Activated B cell treated with CpG ODN at 0.5 μM for 24 hours (primary cell): ENCODE measurements around the gene NECAB3. TPM values are rescaled to one million over a fixed set of nuclear protein-coding genes. Genes with fewer than 3 reads are reported as not detected.

Experiments used
- ATAC-seq: fragments of 200-7000 bp; cut with Tn5 transposase; one replicate; pipeline ENCODE4 v1.10.0; 2021; ENCODE audit warnings: low read depth, mild to moderate bottlenecking, moderate library complexity
- CTCF ChIA-PET: fragments of 350-600 bp; sonication (Branson Sonifier 250); formaldehyde crosslinking; loops from one replicate; lab custom pipeline; 2021; ENCODE audit warnings: antibody characterized with exemption; lab: Charles Lee
- POLR2A ChIA-PET: fragments of 350-600 bp; sonication (Branson Sonifier 250); formaldehyde crosslinking; loops from one replicate; lab custom pipeline; 2021; ENCODE audit warnings: antibody characterized with exemption; lab: Charles Lee
- DNase-seq: peaks from one replicate; pipeline ENCODE4 v3.0.0; 2022
- H3K27ac Mint-ChIP-seq: one replicate; pipeline ENCODE4 v1.8.0; 2020; ENCODE audit warnings: mixed read lengths
- H3K27me3 Mint-ChIP-seq: one replicate; pipeline ENCODE4 v1.8.0; 2021; ENCODE audit warnings: mixed read lengths
- H3K36me3 Mint-ChIP-seq: one replicate; pipeline ENCODE4 v1.8.0; 2021; ENCODE audit warnings: low read depth, mixed read lengths
- H3K4me1 Mint-ChIP-seq: one replicate; pipeline ENCODE4 v1.8.0; 2021; ENCODE audit warnings: mixed read lengths
- H3K4me3 Mint-ChIP-seq: one replicate; pipeline ENCODE4 v1.8.0; 2020; ENCODE audit warnings: mild to moderate bottlenecking, mixed read lengths
- H3K9me3 Mint-ChIP-seq: one replicate; pipeline ENCODE4 v1.8.0; 2020; ENCODE audit warnings: mixed read lengths
- CTCF ChIP-seq: fragments of 200-600 bp; IDR thresholded peaks from one replicate; pipeline ENCODE4 v1.8.0; 2022; ENCODE audit warnings: antibody characterized with exemption, mild to moderate bottlenecking
- intact Hi-C: fragments of 100-400 bp; cut with micrococcal nuclease; formaldehyde crosslinking; loops from one replicate; pipeline ENCODE4 v1.15.1; 2024
- total RNA-seq: library from RNA; stranded (reverse); gene quantifications from 2 replicates; pipeline ENCODE4 v1.2.3, GENCODE V29; 2022

The NECAB3 gene
- total RNA-seq, 1 donor from 2014 or later: 7.5 TPM

DNA sequence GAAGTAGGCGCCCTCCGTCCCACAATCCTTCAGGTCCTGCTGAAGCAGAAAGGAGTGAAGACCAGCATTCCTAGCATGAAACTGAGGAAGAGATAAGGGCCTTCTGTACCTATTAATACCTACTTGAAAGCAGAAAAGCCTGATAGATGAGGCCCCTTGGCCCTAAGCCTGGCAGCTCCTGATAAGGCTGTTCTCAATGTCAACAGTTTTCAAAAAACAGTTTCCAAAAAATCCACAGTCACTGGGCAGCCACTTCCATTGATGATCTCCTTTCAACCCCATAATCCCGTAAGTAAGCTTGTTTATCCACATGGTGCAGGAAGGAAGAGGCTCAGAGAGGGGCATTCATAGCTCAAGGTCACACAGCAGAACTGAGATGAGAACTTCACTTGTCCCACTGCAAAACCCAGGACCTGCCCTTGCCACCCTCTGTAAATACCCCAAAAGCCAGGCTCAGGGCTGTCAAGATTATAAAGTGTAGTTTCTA lies 14.8 kb upstream of the NECAB3 start:
- Mint-ChIP-seq H3K9me3 (no peaks in the 10 kb centered on the region), H3K27me3 (no peaks in the 10 kb centered on the region), H3K27ac (no peak overlapping the region), H3K4me1 (peaks cover 20% of the 10 kb centered on the region), H3K36me3 (no peaks in the 10 kb centered on the region), H3K4me3 (no peak overlapping the region)
- ATAC-seq (no peak), DNase-seq (no peak)
- POLR2A ChIA-PET: no interaction called here
- intact Hi-C loops: loop anchor here (5.0 kb wide), 1 partner anchor 123 kb away; the partner anchor contains the start of gene CHMP4B
- CTCF ChIA-PET: no interaction called here
- no peak for TF ChIP-seq CTCF

- H3K4me1 Mint-ChIP-seq: peaks cover 20% of the 10 kb centered on the region
Measured at GRCh38 chr20:33687993-33688937, 14.0 kb upstream of the NECAB3 start.

DNA sequence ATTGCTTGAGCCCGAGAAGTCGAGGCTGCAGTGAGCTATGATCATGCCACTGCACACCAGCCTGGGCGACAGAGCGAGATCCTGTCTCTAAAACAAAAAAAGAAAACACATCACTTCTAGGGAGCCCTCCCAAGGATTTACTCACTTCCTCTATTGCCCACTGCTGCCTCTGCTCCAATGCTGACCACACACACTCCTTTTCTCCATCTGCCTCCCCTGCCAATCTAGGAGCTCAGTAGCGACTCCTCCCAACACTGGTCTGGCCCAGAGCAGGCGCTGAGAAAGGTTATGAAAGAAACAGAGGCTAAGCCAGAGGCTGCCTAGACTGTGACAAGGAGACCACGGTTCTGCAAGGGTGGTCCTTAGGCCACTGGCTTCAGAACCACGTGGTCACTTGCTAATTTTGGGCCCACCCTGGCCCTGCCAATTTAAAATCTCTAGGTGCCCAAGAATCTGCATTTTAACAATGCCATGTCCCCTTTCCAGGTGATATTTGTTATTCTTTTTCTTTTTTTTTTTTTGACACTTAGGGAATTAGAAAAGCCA lies 13.2 kb upstream of the NECAB3 start:
- intact Hi-C loops: loop anchor here (2.0 to 5.0 kb wide), 2 partner anchors 91 to 125 kb away; partner anchors contain the start of gene CHMP4B
- DNase-seq: no peak
- Mint-ChIP-seq H3K27me3 (no peaks in the 10 kb centered on the region), H3K36me3 (no peaks in the 10 kb centered on the region), H3K27ac (no peak overlapping the region), H3K4me1 (peaks cover 22% of the 10 kb centered on the region), H3K9me3 (no peaks in the 10 kb centered on the region), H3K4me3 (no peak overlapping the region)
- CTCF ChIA-PET: interaction anchor here (0.8 kb wide), 1 partner anchor 20 kb away, joined by 3 read pairs; no protein-coding TSS in a partner anchor
- no peak for ATAC-seq
- no peak for TF ChIP-seq CTCF
- POLR2A ChIA-PET: interaction anchor here (0.5 to 1.3 kb wide), 4 partner anchors 21 to 306 kb away, joined by 3 to 4 read pairs (median 3); partner anchors contain the start of gene ACTL10

More at GRCh38 chr20:33687993-33688937, 14.0 kb upstream of the NECAB3 start:
- intact Hi-C loops: loop anchor here (2.0 to 5.0 kb wide), 2 partner anchors 91 to 124 kb away; partner anchors contain the start of gene CHMP4B
- ChIA-PET CTCF (no interaction called here), POLR2A (interaction anchor here (0.7 kb wide), 1 partner anchor 93 kb away, joined by 4 read pairs; no protein-coding TSS in a partner anchor)
- Mint-ChIP-seq H3K4me3 (no peak overlapping the region), H3K27ac (no peak overlapping the region), H3K27me3 (no peaks in the 10 kb centered on the region), H3K36me3 (no peaks in the 10 kb centered on the region), H3K9me3 (no peaks in the 10 kb centered on the region)
- no peak for TF ChIP-seq CTCF
- DNase-seq (no peak), ATAC-seq (no peak)

DNA sequence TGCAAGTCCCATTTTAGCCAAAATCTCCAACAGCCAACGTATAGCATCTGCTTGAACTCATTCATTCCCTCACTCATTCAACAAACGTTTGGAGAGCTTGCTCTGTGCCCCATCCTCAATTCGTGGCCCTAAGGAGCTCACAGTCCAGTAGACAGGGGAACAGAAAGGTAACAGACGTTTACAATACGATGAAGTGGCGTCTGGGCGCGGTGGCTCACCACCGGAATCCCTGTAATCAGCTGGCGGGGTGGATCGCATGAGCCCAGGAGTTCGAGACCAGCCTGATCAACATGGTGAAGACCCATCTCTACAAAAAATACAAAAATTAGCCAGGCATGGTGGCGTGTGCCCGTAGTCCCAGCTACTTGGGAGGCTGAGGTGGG lies 12.7 kb upstream of the NECAB3 start:
- H3K9me3 Mint-ChIP-seq: no peaks in the 10 kb centered on the region
- no peak for DNase-seq
- H3K27me3 Mint-ChIP-seq: no peaks in the 10 kb centered on the region
- ChIA-PET POLR2A (interaction anchor here (0.5 to 1.3 kb wide), 3 partner anchors 21 to 306 kb away, joined by 3 read pairs; partner anchors contain the start of gene ACTL10), CTCF (interaction anchor here (0.8 kb wide), 1 partner anchor 19 kb away, joined by 3 read pairs; no protein-coding TSS in a partner anchor)
- ATAC-seq: no peak
- TF ChIP-seq CTCF: no peak
- peak overlapping the region; percentile 86 for H3K4me3 Mint-ChIP-seq
- no peaks in the 10 kb centered on the region for H3K36me3 Mint-ChIP-seq
- peaks cover 25% of the 10 kb centered on the region for H3K4me1 Mint-ChIP-seq
- no peak overlapping the region for H3K27ac Mint-ChIP-seq
- intact Hi-C loops: loop anchor here (1.0 to 5.0 kb wide), 7 partner anchors 21 to 306 kb away; partner anchors contain the start of genes ACTL10, CHMP4B, PXMP4 and RALY
